ENCODE data around the gene ZBED4.

The ZBED4 gene

GRCh38 chr22:49907807-49908206, 54.2 kb downstream of the ZBED4 start:
- DNase-seq: no peak
- Histone ChIP-seq H3K4me3 (ENCODE audit: low read depth, low read length) (no peak overlapping the region), H3K9me3 (no peaks in the 10 kb centered on the region), H3K36me3 (peaks cover 31% of the 10 kb centered on the region), H3K4me1 (peaks cover 5% of the 10 kb centered on the region; the same call in 1 of the 2 replicates), H3K27me3 (no peaks in the 10 kb centered on the region)
- TF ChIP-seq CTCF (IDR thresholded peaks at IDR 0.05; ENCODE audit: low read depth, low read length): no peak

DNA sequence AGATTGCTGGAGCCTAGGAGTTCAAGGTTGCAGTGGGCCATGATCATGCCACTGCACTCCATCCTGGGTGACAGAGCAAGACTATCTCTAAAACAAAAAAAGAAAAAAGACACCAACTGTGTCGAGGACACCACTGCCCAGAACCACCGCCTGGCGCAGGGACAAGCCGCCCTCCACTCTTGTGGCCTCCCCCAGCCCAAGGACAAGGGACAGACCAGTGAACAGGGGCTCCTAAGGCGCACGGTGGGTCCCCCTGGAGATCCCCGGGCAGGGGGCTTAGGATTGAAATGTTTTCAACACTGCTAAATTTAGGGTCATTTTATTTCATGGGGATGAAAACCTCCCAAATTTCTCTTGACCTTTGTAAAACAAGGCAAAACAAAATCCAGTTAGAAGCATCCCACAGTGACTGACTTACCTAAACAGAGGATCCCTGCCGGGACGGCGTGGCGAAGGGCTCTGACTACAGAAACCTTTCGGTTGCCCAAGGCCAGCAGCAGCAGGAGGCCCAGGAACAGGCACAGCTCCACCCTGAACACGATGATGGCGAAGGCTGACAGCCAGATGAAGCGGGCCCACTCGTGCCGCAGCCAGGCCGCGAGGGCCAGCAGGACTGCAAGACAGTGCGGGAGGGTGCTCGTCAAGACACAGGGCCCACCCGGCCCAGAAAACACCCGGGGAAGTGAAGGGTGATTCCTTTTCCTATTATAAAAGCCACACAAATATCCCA, 56.0 kb downstream of the ZBED4 start:
- Histone ChIP-seq H3K4me3 (ENCODE audit: low read depth, low read length) (no peak overlapping the region), H3K4me1 (no peaks in the 10 kb centered on the region), H3K27me3 (no peaks in the 10 kb centered on the region), H3K36me3 (peaks cover 25% of the 10 kb centered on the region), H3K9me3 (no peaks in the 10 kb centered on the region)
- no peak for DNase-seq
- no peak for TF ChIP-seq CTCF (IDR thresholded peaks at IDR 0.05; ENCODE audit: low read depth, low read length)

DNA sequence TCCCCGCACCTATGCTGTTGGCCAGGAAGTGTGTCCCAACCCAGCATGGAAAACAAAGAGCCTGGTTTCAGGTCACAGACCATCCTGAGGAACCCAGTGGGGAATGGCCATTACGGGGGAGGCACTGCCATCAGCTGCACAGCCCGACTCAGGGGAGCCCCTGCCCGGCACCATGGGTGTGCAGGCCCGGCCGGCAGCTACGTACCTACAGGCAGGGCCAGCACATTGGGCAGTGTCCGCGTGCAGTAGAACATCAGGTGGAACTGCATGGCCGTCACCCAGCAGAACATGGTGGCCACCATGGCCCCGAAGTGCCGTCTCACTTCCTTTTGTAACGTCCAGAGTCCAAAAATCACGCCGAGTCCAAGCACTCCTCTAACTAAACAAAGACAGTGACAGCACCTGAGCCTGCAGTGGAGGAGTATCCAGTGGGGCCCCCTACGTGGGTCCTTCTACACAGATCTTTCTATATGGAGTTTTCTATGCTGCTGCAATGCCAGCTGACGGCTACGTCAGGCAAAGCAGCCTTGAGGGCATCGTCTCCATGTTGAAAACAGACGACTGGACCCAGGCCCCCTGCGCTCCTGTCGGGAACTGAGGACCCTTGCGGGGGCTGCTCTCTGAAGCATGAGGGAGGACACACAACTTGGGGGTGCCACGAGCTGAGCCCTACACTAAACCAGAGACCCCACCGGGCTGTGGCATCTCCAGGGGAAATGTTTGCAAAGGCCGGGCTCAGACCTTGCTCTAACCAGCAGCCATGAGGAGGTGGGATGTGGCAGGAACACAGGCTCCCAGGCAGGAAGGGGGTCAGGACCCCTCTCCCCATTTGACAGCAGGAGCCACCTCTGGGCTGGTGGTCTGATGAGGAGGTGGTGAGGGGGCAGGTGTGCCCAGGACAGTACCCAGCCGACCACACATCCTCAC, 56.8 kb downstream of the ZBED4 start:
- no peaks in the 10 kb centered on the region for H3K4me1 ChIP-seq
- TF ChIP-seq CTCF (IDR thresholded peaks at IDR 0.05; ENCODE audit: low read depth, low read length): no peak
- DNase-seq: no peak
- H3K9me3 ChIP-seq: no peaks in the 10 kb centered on the region
- H3K4me3 ChIP-seq (ENCODE audit: low read depth, low read length): no peak overlapping the region
- H3K27me3 ChIP-seq: no peaks in the 10 kb centered on the region
- H3K36me3 ChIP-seq: peaks cover 25% of the 10 kb centered on the region

- Histone ChIP-seq H3K4me3 (ENCODE audit: low read depth, low read length) (no peak overlapping the region), H3K27me3 (no peaks in the 10 kb centered on the region), H3K9me3 (no peaks in the 10 kb centered on the region), H3K4me1 (no peaks in the 10 kb centered on the region), H3K36me3 (peaks cover 21% of the 10 kb centered on the region)
- no peak for DNase-seq
- no peak for TF ChIP-seq CTCF (IDR thresholded peaks at IDR 0.05; ENCODE audit: low read depth, low read length)
Measured at GRCh38 chr22:49911881-49912625, 58.4 kb downstream of the ZBED4 start.

GRCh38 chr22:49913026-49913425, 59.4 kb downstream of the ZBED4 start:
- no peaks in the 10 kb centered on the region for H3K4me1 ChIP-seq
- no peaks in the 10 kb centered on the region for H3K27me3 ChIP-seq
- no peak for TF ChIP-seq CTCF (IDR thresholded peaks at IDR 0.05; ENCODE audit: low read depth, low read length)
- H3K36me3 ChIP-seq: peaks cover 15% of the 10 kb centered on the region
- no peak overlapping the region for H3K4me3 ChIP-seq (ENCODE audit: low read depth, low read length)
- H3K9me3 ChIP-seq: no peaks in the 10 kb centered on the region
- no peak for DNase-seq

Data from BE2C (cell line).